SK-N-SH treated with all-trans-retinoic acid at 6 μM for 48 hours (cell line): ENCODE data around the gene JAML.

Experiments used
- ARNTL ChIP-seq: fragments of 450-650 bp; formaldehyde crosslinking; IDR thresholded peaks from 2 replicates; pipeline ENCODE4 v1.5.0; 2020; ENCODE audit warnings: low read depth, mild to moderate bottlenecking, moderate library complexity, borderline replicate concordance
- BACH2 ChIP-seq: fragments of 250-450 bp; sonication (Bioruptor Pico); IDR thresholded peaks from 2 replicates; pipeline ENCODE4 v1.9.0; 2021; ENCODE audit warnings: mild to moderate bottlenecking, borderline replicate concordance
- ESRRG ChIP-seq: fragments of 250-450 bp; sonication (Bioruptor Pico); IDR thresholded peaks from 2 replicates; pipeline ENCODE4 v1.6.1; 2021; ENCODE audit warnings: mild to moderate bottlenecking
- ISL1 ChIP-seq: fragments of 250-450 bp; sonication (Bioruptor Pico); IDR thresholded peaks from 2 replicates; pipeline ENCODE4 v2.1.2; 2022; ENCODE audit warnings: mild to moderate bottlenecking, moderate library complexity
- PPARA ChIP-seq: fragments of 250-450 bp; sonication (Bioruptor Pico); IDR thresholded peaks from 2 replicates; pipeline ENCODE4 v1.5.0; 2020; ENCODE audit warnings: mild to moderate bottlenecking, borderline replicate concordance
- ZC3H10 ChIP-seq: fragments of 250-450 bp; sonication (Bioruptor Pico); IDR thresholded peaks from 2 replicates; pipeline ENCODE4 v1.5.1; 2021; ENCODE audit warnings: mild to moderate bottlenecking, moderate library complexity
- ZFP3 ChIP-seq: fragments of 250-450 bp; sonication (Bioruptor Pico); IDR thresholded peaks from 2 replicates; pipeline ENCODE4 v1.5.0; 2020; ENCODE audit warnings: mild to moderate bottlenecking, moderate library complexity
- ZFP30 ChIP-seq: fragments of 450-650 bp; formaldehyde crosslinking; IDR thresholded peaks from 2 replicates; pipeline ENCODE4 v1.5.0; 2022; ENCODE audit warnings: mild to moderate bottlenecking, moderate library complexity
- ZNF8 ChIP-seq: fragments of 450-650 bp; formaldehyde crosslinking; IDR thresholded peaks from 2 replicates; pipeline ENCODE4 v1.5.0; 2020; ENCODE audit warnings: mild to moderate bottlenecking, moderate library complexity
- TF ChIP-seq, protein P1 (sequence below): fragments of 250-450 bp; sonication (Bioruptor Pico); IDR thresholded peaks from 2 replicates; pipeline ENCODE4 v1.8.0; 2020; ENCODE audit warnings: mild to moderate bottlenecking, moderate library complexity, borderline replicate concordance
- TF ChIP-seq, protein P2 (sequence below): fragments of 250-450 bp; sonication (Bioruptor Pico); IDR thresholded peaks from 2 replicates; pipeline ENCODE4 v1.5.0; 2020; ENCODE audit warnings: mild to moderate bottlenecking, moderate library complexity

DNA sequence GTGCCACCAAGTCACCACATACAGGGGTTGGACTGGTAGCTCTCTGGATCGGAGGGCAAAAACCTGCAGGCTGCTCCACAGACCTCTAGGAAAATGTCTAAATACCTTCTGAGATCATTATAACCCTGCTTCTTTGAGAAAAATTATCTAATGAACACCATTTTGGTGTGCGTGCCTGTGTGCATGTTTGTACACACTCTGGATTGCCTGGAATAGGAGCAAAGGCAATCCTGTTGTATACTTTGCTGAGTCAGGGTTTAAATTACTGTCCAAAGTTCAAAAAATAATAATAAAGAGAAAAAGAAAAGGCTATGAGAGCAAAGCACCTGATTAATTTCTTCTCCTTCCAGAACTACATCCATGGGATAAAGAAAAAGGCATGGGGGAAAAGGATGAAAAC is 11.0 kb downstream of the JAML start:
- TF ChIP-seq ZNF8 (CRISPR knock-in tag) (no peak), ARNTL (CRISPR knock-in tag) (no peak), ZC3H10 (no peak), BACH2 (CRISPR knock-in tag) (no peak), ISL1 (CRISPR knock-in tag) (no peak), ZFP30 (no peak), ESRRG (CRISPR knock-in tag) (no peak), PPARA (CRISPR knock-in tag) (no peak), ZFP3 (no peak)
- TF ChIP-seq, protein P1, sequence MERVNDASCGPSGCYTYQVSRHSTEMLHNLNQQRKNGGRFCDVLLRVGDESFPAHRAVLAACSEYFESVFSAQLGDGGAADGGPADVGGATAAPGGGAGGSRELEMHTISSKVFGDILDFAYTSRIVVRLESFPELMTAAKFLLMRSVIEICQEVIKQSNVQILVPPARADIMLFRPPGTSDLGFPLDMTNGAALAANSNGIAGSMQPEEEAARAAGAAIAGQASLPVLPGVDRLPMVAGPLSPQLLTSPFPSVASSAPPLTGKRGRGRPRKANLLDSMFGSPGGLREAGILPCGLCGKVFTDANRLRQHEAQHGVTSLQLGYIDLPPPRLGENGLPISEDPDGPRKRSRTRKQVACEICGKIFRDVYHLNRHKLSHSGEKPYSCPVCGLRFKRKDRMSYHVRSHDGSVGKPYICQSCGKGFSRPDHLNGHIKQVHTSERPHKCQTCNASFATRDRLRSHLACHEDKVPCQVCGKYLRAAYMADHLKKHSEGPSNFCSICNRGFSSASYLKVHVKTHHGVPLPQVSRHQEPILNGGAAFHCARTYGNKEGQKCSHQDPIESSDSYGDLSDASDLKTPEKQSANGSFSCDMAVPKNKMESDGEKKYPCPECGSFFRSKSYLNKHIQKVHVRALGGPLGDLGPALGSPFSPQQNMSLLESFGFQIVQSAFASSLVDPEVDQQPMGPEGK (CRISPR knock-in tag): no peak
- TF ChIP-seq, protein P2, sequence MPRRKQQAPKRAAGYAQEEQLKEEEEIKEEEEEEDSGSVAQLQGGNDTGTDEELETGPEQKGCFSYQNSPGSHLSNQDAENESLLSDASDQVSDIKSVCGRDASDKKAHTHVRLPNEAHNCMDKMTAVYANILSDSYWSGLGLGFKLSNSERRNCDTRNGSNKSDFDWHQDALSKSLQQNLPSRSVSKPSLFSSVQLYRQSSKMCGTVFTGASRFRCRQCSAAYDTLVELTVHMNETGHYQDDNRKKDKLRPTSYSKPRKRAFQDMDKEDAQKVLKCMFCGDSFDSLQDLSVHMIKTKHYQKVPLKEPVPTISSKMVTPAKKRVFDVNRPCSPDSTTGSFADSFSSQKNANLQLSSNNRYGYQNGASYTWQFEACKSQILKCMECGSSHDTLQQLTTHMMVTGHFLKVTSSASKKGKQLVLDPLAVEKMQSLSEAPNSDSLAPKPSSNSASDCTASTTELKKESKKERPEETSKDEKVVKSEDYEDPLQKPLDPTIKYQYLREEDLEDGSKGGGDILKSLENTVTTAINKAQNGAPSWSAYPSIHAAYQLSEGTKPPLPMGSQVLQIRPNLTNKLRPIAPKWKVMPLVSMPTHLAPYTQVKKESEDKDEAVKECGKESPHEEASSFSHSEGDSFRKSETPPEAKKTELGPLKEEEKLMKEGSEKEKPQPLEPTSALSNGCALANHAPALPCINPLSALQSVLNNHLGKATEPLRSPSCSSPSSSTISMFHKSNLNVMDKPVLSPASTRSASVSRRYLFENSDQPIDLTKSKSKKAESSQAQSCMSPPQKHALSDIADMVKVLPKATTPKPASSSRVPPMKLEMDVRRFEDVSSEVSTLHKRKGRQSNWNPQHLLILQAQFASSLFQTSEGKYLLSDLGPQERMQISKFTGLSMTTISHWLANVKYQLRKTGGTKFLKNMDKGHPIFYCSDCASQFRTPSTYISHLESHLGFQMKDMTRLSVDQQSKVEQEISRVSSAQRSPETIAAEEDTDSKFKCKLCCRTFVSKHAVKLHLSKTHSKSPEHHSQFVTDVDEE (CRISPR knock-in tag): no peak
